GM12872 (cell line): Measurements from ENCODE around the gene ANXA2.

Experiments used
- CTCF ChIP-seq: IDR thresholded peaks from 3 replicates; pipeline ENCODE4 v1.5.1; 2011; ENCODE audit warnings: low read depth, mild to moderate bottlenecking, low read length, moderate library complexity; ENCODE audit not compliant: insufficient read depth

Gene ANXA2

GRCh38 chr15:60396560-60396957, 1.2 kb downstream of the ANXA2 start:
- TF ChIP-seq CTCF = no peak

GRCh38 chr15:60396100-60396499, 1.7 kb downstream of the ANXA2 start:
- no peak for TF ChIP-seq CTCF

GRCh38 chr15:60395276-60396011, 2.3 kb downstream of the ANXA2 start:
- no peak for TF ChIP-seq CTCF

- TF ChIP-seq CTCF = no peak
Measured at GRCh38 chr15:60394689-60395097, 3.1 kb downstream of the ANXA2 start.

GRCh38 chr15:60392986-60393790, 4.6 kb downstream of the ANXA2 start:
- no peak for TF ChIP-seq CTCF

- no peak for TF ChIP-seq CTCF
Measured at GRCh38 chr15:60392601-60392985, 5.2 kb downstream of the ANXA2 start.

- no peak for TF ChIP-seq CTCF
Measured at GRCh38 chr15:60391722-60392315, 6.0 kb downstream of the ANXA2 start.
